IPS-NIHi7 (cell line): ENCODE results near the gene KAT6B.
"Not testable (repeated sequence)": the region's sequence is repeated elsewhere in the genome, so short reads cannot be mapped to it uniquely, and the experiment has no call there.

ENCODE experiments used
- DNase-seq: peaks from one replicate; pipeline ENCODE4 v3.0.0; 2012; ENCODE audit warnings: mixed read lengths; ENCODE audit errors: extremely low spot score

KAT6B gene

DNA sequence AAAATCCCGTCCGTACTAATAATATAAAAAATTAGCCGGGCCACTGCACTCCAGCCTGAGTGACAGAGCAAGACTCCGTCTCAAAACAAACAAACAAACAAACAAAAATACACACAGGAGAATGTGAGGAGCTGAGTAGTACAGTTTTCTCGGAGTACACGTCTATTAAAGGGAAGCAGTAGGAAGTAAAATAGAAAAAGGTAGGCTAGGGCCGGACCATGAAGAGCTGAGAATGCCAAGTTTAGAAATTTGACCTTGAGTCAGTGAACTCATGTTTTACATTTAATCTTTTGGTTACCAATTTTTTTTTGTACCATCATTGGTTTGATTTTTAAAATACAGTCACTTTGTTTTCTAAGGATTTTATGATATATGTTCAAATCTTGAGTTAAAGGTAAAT lies 64.1 kb downstream of the KAT6B start:
- no peak for DNase-seq

DNA sequence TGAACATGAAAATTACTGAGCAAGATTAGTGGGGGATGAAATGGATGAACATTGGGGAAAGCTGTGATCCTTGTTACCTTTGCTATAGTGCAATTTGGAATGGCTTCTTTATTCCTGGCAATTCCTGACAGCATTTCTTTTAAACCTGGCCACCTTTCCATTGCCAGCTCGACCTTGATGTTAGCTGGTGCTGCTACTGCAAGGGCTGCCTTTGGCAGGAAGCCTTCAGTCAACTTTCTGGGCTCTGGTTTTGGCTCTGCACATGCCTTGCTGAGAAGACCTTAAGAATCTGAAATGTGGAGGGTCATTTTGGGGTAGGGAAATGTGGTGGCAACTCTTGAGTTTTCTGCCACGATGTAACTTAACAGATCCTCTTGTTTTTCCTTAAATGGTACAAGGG lies 64.7 kb downstream of the KAT6B start:
- DNase-seq: no peak

DNA sequence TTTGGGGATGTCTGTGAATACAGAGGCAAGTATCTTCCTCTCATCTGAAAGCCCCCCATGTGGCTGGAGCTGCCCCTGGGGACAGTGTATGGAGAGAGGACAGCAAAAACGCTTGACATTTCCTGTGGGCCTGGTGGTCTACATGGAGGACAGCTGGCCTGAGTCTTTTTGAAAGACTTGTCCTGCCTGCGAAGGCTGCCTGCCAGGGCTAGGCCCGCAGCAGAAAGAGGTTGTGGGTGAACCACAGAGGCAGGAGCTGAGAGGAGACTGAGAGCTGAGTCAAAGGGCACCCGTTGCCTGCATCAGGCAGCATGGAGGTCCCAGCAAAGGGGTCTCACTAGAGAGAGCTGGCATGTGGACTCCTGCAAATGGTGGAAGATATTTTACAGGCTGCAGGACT lies 66.4 kb downstream of the KAT6B start:
- no peak for DNase-seq

GRCh38 chr10:74893329-74893728 lies 66.9 kb downstream of the KAT6B start:
- not testable (repeated sequence) for DNase-seq

DNA sequence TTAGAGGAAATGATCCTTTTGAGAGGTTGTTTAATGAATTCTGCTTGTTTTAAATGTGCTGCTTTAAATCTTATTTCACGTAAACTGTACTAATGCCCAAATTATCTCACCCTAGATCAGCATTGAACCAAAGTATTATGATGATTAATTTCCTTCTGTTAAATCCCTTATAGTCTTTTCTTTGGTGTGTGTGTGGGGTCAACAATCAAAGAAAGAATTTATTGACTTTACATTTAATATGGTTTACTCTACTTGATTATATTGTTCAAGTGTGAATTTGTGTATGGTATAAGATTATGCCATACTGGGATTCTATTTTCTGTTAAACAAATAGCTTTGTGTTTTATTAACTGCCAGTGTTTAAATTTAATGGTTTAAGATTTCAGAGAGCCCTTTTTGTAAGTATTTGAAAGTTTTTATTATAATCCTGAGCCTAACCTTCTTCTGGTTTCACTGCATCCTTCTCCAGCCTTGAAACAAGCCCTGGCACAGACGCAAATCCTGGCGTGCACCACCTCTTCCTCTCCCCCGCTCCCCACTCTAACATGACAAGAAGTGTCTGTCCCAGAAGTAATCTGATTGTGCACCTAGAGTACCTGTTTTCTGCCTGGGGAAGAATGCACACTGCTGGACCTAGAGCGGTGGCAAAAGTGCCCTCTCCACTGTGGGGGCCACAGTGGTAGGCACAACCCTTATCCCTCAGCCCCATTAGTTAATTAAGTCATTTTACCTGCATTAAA lies 70.6 kb downstream of the KAT6B start:
- no peak for DNase-seq

DNA sequence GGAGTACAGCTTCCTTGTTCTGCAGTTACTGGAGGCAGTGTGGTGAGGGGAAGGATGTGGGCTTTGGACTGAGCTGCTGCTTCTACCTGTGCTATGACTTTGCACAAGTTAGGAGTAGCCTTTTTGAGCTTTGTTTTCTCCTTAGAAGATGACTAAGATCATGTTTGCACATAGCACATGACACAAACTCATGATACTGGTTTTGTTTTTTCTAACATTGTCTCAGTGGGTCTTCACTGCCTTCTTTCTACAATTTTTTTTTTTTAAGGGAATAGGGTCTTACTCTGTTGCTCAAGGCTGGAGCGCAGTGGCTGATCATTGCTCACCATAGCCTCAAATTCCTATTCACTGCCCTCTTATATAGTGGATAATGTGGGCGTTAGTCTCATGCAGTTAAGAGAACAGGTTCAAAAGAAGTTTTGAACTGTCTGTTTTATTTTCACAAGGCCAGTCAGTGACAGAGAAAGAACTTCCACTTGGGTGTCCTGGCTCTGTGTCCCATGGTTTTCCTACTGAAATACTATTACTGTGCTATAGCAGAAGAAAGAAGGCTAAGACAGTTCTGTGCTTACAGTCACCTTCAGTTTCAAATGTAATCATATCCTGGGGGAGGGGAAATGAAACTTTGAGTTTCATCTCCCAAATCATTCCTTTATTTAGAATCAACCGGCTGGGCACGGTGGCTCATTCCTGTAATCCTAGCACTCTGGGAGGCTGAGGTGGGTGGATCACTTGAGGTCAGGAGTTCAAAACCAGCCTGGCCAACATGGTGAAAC lies 72.0 kb downstream of the KAT6B start:
- no peak for DNase-seq

DNA sequence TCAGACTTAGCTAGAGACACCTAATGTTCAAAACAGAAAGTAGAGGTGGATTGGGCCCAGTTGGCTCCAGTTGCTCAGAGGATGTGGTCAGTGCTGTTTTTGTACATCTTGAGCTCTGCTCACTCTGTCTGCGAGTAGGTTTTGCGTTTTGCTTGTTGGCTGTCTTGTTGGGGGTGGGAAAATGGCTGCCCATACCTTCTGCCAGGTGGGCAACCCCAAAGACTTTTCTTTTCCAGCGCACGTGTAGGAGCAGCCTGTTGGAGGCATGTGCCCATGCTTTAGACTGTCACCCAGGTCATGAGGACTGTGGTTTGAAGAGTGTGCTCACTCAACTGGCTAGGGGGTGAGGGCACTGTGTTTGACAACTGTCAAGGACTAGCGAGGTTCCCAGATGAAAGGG lies 73.9 kb downstream of the KAT6B start:
- DNase-seq: no peak

- no peak for DNase-seq
Measured at GRCh38 chr10:74901301-74901700, 74.9 kb downstream of the KAT6B start.

GRCh38 chr10:74901867-74902450 lies 75.6 kb downstream of the KAT6B start:
- no peak for DNase-seq

- DNase-seq: no peak
Measured at GRCh38 chr10:74903491-74903890, 77.1 kb downstream of the KAT6B start.

GRCh38 chr10:74906611-74907198 lies 80.3 kb downstream of the KAT6B start:
- no peak for DNase-seq

DNA sequence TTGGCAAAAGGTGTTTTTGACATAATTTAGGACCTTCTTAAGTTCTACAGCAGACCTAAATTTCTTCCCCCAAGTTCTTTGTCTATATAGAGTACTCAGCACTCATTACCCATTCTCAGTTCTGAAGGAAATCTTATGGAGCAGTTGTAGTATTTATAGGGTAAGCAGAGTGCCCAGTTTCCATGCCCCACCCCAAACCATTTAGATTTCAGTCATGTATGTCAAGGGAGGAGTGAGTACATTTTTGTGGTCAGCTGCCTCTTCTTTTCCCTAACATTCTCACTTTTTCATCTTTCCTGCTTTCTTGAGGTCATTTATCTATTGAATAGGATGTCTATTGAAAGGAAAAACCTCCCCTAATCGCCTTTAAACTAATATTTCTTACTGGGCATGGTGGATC lies 83.3 kb downstream of the KAT6B start:
- no peak for DNase-seq

DNA sequence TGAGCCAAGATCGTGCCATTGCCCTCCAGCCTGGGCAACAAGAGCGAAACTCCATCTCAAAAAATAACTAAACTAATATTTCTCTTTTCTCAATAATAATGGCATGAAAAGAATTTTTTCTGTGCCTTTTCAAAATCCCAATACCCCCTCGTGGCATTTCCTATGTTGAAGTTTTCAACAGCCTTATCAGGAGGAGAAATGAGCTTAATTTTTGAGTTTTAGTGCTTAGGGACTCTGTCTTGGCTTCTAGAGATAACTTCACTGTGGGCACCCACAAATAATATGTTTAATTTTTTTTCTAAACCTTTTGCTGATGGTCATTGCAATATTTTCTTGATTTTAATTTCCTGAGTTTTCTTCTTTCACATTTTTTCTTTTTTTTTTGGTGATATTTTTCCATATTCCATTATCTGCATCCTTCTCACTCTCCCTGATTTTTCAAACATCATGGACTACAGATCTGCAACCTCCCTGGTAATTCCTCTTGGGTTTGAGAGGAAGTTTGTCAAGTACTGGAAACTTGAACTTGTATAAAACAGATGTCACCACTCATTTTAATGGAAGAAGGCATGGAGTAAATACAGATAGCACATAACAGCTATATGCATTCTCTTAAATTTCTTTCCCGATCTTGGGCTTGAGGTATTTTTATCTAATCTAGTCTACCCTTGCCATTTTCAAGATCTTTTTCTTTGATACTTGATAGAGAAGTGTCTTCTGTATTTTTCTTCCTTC lies 84.0 kb downstream of the KAT6B start:
- no peak for DNase-seq

GRCh38 chr10:74910976-74911350 lies 84.6 kb downstream of the KAT6B start:
- DNase-seq: no peak

GRCh38 chr10:74912182-74912581 lies 85.8 kb downstream of the KAT6B start:
- DNase-seq: no peak

GRCh38 chr10:74912682-74913081 lies 86.3 kb downstream of the KAT6B start:
- DNase-seq: no peak

DNA sequence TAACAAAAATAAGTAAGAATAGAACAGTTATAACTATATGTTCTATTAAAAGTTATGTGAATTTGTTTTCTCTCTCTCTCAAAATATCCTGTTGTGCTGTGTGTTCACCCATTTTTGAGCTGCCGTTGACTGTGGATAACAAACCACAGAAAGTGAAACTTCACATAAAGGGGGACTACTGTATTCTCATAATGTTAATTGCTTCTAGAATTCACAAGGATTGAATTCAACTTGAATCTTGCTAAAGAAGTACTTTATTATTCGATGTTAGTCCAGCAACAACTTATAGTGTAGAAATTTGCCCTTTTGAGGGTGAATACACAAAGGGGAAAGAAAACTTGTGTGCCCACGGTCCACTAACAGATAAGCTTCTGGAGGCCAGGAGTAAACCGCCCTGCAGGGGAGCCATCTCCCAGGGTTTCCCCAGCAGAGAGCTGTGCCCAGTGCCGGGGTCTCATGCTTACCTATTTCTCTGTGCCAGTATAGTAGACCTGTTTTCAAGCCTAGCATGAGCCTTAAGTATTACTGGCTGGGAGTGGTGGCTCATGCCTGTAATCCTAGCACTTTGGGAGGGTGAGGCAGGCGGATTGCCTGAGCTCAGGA lies 87.1 kb downstream of the KAT6B start:
- no peak for DNase-seq

GRCh38 chr10:74916283-74916682 lies 89.9 kb downstream of the KAT6B start:
- no peak for DNase-seq

DNA sequence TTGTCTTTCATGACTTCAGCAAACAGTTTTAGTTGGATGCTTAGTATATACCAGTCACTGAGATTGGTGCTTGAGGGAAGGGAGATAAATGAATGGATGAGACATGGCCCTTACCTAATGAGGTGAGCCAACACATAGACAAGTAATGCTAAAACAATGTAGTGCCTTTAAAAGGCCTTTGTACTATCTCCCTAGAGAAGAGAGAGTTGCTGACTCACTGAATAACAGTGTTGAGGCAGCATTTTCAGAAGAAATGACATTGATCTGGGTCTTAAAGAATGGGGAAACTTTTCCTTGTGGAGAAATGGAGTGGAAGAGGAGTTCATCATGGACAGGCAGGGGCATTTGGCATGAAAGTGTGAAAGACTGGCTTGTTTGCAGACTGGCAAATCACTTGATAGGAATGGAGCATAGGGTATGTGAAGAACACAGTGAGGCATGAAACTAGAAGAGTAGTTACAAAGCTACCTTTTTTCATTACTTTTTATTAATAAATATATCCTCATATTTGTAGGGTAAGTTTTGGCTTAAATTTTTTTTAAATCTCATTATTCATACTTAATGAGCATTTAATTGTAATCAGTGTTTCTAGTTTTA lies 91.2 kb downstream of the KAT6B start:
- peak; percentile 17 for DNase-seq

DNA sequence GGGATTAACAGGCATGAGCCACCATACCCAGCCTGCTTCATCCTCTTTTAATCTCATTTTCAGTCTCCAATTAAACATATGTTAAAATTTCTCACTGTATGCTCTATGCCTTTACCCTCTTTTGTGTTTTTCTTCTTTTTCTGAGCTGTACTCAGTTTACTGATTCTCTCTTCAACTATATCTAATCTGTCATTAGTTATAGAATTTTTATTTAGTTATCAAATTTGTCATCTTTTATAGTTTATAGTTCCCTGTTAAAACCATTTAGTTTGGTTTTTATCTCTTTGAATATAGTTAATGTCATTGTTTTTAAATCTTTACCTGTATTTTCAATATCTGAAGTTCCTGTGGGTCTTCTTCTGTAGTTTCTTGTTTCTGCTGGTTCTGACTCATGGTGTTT lies 93.3 kb downstream of the KAT6B start:
- DNase-seq: no peak

- DNase-seq: not testable (repeated sequence)
Measured at GRCh38 chr10:74921070-74921469, 94.7 kb downstream of the KAT6B start.
